ENCODE data around the gene DSCAM. TPM values are rescaled to one million over a fixed set of nuclear protein-coding genes. Genes with fewer than 3 reads are reported as not detected.

Gene DSCAM
- total RNA-seq, 2 donors from 2014 or later, result not detected

DNA sequence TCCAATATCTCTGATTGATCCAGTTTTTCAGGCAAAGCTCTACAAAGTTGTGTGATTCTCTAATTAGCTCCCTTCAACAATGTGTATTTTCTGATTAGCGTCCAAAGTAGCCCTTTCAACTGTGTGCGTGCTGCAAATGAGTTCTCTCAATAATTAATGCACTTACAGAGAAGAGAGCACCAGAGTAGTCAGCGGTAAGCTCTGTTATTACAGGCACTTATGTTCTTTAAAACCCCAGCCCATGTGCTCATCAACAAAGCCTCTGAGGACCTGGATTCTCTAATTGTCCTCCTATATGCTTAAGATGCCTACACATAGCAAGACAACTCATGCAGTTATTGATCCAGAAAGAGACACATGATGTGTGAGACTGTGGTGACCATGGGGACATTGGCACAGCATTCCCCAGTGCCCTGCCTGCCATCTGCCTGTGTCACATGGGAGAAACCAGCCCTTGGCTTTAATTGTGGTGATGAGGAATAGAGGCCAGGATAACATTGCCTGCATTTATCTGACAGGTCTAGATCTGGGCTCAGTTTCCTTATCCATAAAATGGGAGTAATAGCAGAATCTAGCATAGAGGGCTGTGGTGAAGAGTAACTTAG is 828.0 kb downstream of the DSCAM start:
- no peak for DNase-seq (ENCODE audit: low spot score)
- no peaks in the 10 kb centered on the region for H3K27me3 ChIP-seq
- H3K36me3 ChIP-seq, result no peaks in the 10 kb centered on the region
- TF ChIP-seq, protein P1, sequence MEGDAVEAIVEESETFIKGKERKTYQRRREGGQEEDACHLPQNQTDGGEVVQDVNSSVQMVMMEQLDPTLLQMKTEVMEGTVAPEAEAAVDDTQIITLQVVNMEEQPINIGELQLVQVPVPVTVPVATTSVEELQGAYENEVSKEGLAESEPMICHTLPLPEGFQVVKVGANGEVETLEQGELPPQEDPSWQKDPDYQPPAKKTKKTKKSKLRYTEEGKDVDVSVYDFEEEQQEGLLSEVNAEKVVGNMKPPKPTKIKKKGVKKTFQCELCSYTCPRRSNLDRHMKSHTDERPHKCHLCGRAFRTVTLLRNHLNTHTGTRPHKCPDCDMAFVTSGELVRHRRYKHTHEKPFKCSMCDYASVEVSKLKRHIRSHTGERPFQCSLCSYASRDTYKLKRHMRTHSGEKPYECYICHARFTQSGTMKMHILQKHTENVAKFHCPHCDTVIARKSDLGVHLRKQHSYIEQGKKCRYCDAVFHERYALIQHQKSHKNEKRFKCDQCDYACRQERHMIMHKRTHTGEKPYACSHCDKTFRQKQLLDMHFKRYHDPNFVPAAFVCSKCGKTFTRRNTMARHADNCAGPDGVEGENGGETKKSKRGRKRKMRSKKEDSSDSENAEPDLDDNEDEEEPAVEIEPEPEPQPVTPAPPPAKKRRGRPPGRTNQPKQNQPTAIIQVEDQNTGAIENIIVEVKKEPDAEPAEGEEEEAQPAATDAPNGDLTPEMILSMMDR (IDR thresholded peaks at IDR 0.05), result no peak
- no peak overlapping the region for H3K27ac ChIP-seq
- H3K9me3 ChIP-seq, result no peaks in the 10 kb centered on the region
- H3K4me1 ChIP-seq, result no peaks in the 10 kb centered on the region
- no peak overlapping the region for H3K4me3 ChIP-seq

DNA sequence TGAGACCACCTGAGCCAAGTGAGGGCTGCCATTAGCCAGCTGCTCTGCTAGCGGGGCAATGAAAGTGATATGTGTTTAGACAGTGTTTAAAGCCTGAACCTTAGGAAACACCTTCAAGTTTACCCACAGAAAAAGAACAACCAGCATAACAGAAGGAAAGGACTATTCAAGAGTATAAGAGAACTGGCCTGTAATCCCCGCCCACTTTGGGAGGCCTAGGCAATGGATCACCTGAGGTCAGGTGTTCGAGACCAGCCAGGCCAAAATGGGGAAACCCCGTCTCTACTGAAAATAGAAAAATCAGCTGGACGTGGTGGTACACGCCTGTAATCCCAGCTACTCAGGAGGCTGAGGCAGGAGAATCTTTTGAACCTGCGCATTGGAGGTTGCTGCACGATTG is 830.3 kb downstream of the DSCAM start:
- TF ChIP-seq, protein P1 (IDR thresholded peaks at IDR 0.05), result no peak
- no peaks in the 10 kb centered on the region for H3K9me3 ChIP-seq
- no peak overlapping the region for H3K27ac ChIP-seq
- H3K27me3 ChIP-seq, result no peaks in the 10 kb centered on the region
- no peaks in the 10 kb centered on the region for H3K36me3 ChIP-seq
- DNase-seq (ENCODE audit: low spot score), result no peak
- no peaks in the 10 kb centered on the region for H3K4me1 ChIP-seq
- no peak overlapping the region for H3K4me3 ChIP-seq

DNA sequence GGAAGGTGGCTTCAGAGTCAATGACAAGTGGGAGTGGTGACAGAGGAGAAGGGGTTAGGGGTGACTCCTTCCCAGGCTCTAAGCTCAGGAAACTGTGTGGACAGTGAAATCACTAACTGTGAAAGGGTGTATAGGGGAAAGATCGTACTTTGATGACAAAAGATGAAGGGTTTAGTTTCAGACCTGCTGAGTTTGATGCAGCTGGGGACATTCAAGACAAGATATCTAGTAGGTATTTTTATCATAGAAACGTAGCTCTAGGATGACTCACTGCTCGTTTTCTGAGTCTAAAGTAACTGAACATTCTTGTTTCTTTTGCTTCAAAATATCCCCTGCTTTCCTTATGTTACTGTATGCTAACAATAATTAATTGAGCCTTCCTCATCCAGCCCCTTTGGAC is 830.7 kb downstream of the DSCAM start:
- TF ChIP-seq, protein P1 (IDR thresholded peaks at IDR 0.05), result no peak
- H3K4me3 ChIP-seq, result no peak overlapping the region
- no peaks in the 10 kb centered on the region for H3K9me3 ChIP-seq

DNA sequence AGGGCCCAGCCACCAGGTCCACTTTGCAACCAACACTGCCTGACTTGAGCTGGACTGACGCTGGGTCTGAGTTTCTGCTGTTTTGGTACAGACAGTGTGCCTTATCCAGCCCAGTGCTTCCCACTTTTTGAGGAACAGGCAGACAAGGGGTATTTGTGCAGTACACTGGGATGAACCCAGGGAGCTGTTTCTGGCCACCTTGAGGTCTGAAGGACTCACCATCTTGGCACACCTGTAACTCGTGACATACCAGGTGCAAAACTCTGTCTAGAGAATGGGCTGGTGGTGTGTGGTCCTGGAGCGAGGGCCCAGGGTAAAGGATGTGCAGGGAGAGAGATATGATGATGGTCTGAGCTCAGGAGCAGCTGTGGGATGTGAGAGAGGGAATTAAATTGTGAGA is 831.1 kb downstream of the DSCAM start:
- TF ChIP-seq, protein P1 (IDR thresholded peaks at IDR 0.05), result no peak
- DNase-seq (ENCODE audit: low spot score), result no peak
- no peak overlapping the region for H3K4me3 ChIP-seq
- no peaks in the 10 kb centered on the region for H3K9me3 ChIP-seq
- H3K27me3 ChIP-seq, result no peaks in the 10 kb centered on the region
- no peaks in the 10 kb centered on the region for H3K4me1 ChIP-seq
- H3K36me3 ChIP-seq, result no peaks in the 10 kb centered on the region
- no peak overlapping the region for H3K27ac ChIP-seq

More for the DNA sequence above, 830.7 kb downstream of the DSCAM start:
- DNase-seq (ENCODE audit: low spot score), result no peak
- no peak overlapping the region for H3K27ac ChIP-seq
- no peaks in the 10 kb centered on the region for H3K36me3 ChIP-seq
- no peaks in the 10 kb centered on the region for H3K27me3 ChIP-seq
- H3K4me1 ChIP-seq, result no peaks in the 10 kb centered on the region

DNA sequence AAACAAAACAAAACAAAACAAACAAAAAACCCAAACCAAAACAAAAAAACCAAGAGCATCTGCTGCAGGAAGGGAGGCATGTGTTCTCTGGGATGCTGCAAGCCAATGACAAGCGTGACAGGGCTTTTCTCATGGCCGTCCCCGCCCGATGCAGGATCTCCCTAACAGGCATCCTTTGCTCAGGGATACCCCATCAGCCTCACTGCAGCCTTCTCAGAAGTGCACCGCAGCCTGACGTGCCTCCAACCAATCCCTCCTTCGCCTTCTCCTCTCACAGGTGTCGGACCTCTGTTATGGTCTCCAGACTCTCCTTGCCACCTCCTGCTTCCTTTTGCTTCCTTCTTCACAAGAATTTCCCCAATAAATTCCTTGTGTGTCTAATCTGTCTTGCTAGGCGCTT is 832.6 kb downstream of the DSCAM start:
- Histone ChIP-seq H3K4me3 (no peak overlapping the region), H3K4me1 (no peaks in the 10 kb centered on the region), H3K27ac (no peak overlapping the region), H3K27me3 (no peaks in the 10 kb centered on the region), H3K36me3 (no peaks in the 10 kb centered on the region), H3K9me3 (no peaks in the 10 kb centered on the region)
- TF ChIP-seq, protein P1 (IDR thresholded peaks at IDR 0.05), result no peak
- DNase-seq (ENCODE audit: low spot score), result no peak

Data from right atrium auricular region (tissue), 2 donors.